ENCODE measurements around the gene PDE4B.

PDE4B gene

DNA sequence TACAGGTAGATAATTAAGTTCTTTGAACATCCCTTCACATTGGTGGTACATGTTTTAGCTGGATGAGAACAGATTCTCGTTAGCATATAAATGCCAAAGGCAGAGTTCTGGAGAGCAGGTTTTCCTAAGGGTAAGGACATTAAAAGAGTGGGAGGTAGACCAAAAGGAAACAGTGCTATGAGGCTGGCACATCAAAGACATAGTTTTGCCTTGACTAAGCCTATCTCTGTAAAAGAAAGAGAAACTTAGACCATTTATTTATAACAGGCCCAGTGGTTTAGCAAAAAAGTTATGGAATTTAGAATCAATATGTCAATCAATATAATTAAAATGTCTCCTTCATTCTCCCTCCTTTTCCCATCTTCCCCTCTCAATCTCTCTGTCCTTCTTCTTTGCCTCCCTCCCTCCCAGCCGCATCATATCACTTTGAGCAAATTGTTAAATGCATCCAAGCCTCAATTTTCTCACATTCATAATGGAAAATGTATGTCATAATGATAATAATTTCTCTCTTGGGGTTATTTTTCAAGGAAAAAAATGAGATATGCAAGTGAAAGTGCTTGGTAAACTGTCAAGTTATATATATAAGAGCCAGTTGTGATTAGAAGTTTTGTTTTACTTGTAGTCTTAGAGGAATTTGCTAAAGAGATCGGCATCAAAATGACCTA, 531.4 kb downstream of the PDE4B start:
- no peak for DNase-seq

GRCh38 chr1:66325594-66326380, 533.1 kb downstream of the PDE4B start:
- no peak for DNase-seq

GRCh38 chr1:66326867-66327266, 534.2 kb downstream of the PDE4B start:
- DNase-seq = no peak

GRCh38 chr1:66327588-66327987, 534.9 kb downstream of the PDE4B start:
- DNase-seq = no peak

DNA sequence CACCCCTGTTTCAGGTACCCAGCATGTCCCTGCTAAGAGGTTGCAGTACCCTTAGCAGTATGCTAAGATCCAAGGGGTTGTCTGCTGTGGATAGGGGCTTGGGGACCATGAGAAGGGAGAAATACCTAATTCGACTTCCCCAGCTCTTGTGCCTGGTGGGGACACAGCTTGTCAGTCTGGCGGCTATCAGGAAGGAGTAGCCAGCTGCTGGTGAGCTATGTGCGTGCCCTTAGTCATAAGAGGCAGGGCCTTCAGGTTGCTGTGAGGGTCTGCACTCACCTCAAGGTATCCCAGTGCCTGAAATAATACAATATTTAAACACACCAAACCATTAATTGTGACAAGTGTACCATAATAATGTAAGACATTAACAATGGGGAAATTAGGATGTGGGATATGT, 536.2 kb downstream of the PDE4B start:
- no peak for DNase-seq

DNA sequence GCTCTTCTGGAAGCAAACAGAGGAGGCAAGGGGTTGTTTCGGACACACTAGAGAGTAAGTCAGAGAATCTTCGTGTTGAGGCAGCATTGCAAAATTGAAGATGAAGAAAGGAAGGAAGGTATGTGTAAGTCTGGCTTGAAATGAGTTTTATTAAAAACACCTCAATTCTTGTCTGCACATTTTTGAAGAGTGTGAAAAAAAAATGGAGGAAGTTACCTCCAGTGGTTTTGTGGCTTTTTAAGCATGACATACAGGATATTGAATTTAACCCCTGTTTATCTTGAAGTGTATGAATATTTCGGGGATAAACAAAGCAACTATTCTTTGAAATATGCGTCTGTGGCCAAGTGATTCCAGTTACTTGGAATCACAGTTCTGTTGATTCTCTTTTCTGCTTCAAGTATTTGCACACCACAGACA, 538.0 kb downstream of the PDE4B start:
- no peak for DNase-seq

- DNase-seq = peak; percentile 63
Observed at GRCh38 chr1:66331658-66332547, 539.2 kb downstream of the PDE4B start.

DNA sequence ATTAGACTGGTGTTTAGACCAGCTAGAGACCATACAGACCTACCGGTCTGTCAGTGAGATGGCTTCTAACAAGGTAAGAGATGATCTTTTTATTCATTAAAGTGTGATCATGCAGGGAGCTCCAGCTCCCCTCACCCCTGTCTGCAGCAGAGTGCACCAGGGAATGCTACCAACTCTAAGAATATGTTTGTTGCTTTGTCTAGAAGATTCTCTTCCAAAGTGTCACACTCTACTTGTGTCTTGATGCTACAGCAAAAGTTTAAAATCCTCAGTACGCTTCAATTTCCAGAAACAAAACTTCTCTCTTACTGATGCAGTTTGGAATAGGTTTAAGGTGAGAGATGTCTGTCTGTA, 539.8 kb downstream of the PDE4B start:
- DNase-seq = no peak

DNA sequence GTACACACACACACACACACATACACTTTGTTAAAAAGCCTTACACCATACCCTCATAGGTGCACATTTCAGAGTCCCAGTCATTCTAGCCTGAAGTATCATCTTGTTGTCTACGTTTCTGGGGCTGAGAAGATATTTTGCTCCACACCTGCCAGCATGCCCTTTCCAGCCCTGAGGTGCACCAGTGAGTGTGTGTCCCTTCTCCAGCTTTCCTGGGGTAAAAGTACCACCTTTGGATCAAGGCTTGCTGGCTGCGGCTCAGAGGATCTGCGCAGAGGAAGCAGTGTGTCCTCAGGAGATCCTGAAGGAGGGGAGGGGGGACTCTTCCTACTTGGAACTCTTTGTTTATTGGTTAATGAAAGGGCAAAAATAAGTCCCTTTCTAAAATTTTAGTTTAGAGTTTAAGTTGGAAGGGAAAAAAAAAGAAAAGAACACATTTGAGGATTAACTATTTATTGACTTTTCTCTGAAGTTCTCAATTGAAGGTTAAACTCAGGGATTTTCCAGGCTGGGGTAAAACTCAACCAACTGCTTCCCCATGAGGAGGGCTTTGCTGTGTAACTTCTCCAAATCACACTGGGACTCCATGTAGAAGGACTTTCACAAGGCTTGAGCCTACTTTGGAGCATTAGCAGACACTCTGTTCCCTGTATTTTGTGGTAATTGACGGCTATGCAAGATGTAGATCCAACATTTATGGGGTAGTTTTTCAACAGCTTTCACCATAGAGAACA, 540.9 kb downstream of the PDE4B start:
- no peak for DNase-seq

GRCh38 chr1:66334318-66334717, 541.6 kb downstream of the PDE4B start:
- DNase-seq = no peak

- DNase-seq = no peak
Observed at GRCh38 chr1:66335125-66335524, 542.4 kb downstream of the PDE4B start.

DNA sequence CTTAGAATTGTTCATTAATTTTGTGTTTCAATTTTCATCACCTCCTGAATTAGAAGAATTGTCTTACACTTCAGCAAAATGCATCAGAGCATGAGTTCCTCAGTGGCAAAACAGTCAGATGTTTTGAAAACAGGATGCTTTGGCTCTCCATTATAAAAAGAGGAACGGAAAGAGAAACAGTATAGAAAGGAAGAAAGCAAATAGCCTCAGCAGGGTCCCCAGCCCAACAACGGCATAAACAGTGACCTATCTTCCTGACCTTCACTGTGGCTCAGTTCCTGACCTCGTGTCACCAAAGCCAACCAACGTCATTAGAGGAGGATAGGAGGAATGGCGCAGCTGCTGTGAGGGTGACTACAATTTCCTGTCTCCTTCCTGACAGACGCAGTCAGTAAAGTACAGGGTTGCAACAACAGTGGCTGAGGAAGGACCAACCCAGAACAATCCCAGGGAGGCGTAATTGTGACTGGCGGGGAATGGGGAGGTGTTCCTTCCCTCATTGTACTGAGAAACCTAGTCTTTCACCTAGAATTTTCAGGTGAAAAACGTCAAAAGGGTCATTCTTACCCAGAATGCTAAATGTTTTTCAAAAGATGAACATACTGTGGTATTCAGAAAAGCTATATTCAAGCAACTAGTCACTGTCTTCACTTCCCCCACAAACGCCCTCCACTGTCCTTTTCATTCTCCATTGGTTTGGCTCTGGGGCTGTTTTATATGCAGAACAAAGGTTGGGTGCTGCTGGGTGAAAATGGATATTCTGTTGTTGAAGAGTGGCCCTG, 543.4 kb downstream of the PDE4B start:
- DNase-seq = no peak

- DNase-seq = no peak
Observed at GRCh38 chr1:66336641-66336990, 543.9 kb downstream of the PDE4B start.

- DNase-seq = no peak
Observed at GRCh38 chr1:66337249-66337648, 544.6 kb downstream of the PDE4B start.

DNA sequence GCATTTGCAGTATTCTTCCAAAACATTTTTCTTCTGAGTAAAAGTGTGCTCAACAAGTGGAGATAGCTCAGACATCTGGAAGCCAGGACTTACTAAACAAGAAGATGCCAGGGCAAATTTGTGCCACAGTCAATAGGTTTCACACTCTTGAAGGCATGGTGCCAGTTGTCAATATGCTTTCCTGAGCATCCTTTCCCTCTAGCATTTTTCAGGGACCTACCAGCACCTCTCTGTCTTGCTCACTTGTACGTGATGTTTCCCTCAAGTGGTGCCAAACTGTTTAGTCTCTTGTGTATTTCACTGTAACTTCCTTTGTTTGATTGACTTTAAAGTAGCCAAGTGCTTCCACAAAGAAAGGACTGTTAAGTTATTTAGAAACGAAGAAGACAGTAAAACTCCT, 547.2 kb downstream of the PDE4B start:
- no peak for DNase-seq

GRCh38 chr1:66341446-66342089, 548.9 kb downstream of the PDE4B start:
- no peak for DNase-seq

DNA sequence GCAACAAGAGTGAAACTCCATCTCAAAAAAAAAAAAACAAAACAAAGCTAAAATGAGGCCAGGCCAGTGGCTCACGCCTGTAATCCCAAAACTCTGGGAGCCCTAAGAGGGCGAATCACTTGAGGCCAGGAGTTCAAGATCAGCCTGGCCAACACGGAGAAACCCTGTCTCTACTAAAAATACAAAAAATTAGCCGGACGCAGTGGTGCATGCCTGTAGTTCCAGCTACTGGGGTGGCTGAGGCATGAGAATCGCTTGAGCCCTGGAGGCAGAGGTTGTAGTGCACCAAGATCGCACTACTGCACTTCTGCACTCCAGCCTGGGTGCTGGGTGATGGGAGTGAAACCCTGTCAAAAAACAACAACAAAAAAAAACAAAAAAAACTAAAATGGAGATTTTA, 550.0 kb downstream of the PDE4B start:
- DNase-seq = no peak

DNA sequence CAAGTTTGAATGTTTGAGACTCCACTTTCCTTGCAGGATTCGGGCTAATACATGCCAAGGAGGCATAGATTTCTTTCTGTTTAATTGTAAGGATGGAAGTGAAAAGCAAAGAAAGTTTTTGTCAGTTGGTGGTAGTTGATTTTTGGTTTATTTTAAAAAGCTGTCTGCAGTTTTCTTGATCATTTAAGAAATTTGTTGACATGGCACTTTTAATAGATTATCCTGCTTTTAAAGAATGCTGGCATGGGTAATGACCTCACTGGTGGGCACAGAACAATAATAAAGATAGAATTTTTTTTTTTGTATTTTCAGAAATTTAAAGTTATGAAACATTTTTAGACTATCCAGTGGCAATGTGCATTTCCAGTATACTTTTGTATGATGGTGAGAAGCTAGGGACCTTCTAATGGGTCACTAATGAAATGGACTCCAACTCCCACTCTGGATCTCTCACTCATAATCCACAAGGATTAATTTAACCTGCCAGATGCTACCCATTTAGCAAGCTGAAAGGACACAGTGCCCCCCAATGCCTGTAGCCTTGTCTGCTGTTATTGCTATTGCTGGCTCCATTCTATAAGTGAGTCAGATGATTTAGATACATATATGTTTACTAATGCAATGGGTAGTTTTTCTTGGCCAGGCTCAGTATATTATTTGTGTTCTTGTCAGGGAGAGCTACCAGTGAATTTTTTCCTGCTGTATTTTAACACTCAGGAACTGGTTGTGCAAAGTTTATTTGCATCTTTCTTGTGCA, 551.1 kb downstream of the PDE4B start:
- no peak for DNase-seq

DNA sequence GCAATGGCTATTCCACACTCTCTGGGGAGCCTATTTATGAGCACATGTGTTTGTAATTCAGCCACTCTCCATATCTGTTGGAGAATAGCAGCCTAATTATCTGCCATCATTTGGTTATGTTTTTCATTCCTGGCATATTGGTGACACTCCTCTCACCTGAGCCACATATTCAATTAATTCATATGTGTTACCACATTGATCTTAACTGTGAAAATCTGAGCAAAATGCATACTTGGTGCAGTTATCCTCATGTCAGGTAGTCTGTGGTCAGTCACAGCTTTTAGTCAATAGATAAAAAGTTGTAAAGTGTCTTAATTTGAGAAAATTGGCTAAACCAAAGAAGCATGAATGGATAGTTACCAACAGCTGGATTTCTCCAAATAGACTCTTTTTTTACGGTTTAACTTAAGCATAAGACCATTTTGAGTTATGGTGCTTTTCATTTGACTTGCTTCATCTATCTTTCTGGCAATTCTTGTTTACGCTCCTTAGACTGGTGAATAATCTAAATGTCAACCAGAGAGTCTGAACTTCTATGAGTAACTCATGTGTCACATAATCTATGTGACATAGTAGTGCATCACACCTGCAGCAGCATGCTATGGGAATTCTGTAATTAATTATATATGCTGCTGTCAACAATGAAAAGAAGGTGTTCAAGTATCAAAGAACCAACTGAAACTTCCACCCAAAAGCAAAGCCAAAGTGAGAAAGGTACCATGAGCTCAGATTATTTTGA, 553.5 kb downstream of the PDE4B start:
- no peak for DNase-seq

DNA sequence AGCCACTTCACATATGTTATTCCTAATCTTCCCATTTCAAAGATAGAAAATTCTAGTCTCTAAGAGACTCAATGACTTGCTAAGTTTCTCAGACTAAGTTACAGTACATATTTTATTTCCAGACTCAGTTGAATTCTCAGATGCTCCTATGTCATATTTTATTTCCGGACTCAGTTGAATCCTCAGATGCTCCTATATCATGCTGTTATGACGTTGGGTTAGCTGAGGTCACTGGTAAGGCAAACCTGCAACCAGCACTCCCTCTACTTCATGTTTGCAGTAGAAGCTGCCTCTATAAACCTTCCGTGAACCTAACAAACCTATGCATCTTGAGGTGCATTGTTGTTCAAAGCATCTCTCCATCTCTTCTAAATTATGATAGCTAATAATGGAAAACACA, 554.2 kb downstream of the PDE4B start:
- no peak for DNase-seq
